Measurements from ENCODE around the gene RTTN. TPM values are rescaled to one million over a fixed set of nuclear protein-coding genes. Genes with fewer than 3 reads are reported as not detected.
A peak's percentile ranks its signal among the peaks of the same experiment; 100 is the strongest.
"Not testable (repeated sequence)": the region's sequence is repeated elsewhere in the genome, so short reads cannot be mapped to it uniquely, and the experiment has no call there.

The RTTN gene
- total RNA-seq (ENCODE audit: unreplicated experiment) = 21.0 TPM
- long read RNA-seq, partial matches to known transcripts = 2 of 2 reads
- long read RNA-seq, other reads (novel, unspliced or antisense) = 0 of 2 reads

- no peak for TF ChIP-seq CTCF (IDR thresholded peaks at IDR 0.05; ENCODE audit: partially characterized antibody, unreplicated experiment)
- peak within 1 kb of the TSS; percentile 99 for H3K27ac Mint-ChIP-seq (ENCODE audit: unreplicated experiment)
- peak; percentile 94 for DNase-seq
- H3K27me3 Mint-ChIP-seq (ENCODE audit: unreplicated experiment) = no peaks in the 10 kb centered on the region
- H3K36me3 Mint-ChIP-seq (ENCODE audit: unreplicated experiment) = no peaks in the 10 kb centered on the region
- peaks cover 8% of the 10 kb centered on the region for H3K9me3 Mint-ChIP-seq (ENCODE audit: unreplicated experiment)
- H3K4me3 Mint-ChIP-seq (ENCODE audit: unreplicated experiment) = peak within 1 kb of the TSS; percentile 100
- H3K4me1 Mint-ChIP-seq (ENCODE audit: low read depth, unreplicated experiment) = peaks cover 2% of the 10 kb centered on the region
Observed at GRCh38 chr18:70205421-70206397, at the start of gene RTTN. Gene RTTN, minus strand, starts transcription at chr18:70205687. Its CDS starts 29 bp downstream, at chr18:70205658.

GRCh38 chr18:70250781-70251180 lies 45.3 kb upstream of the RTTN start:
- TF ChIP-seq CTCF (IDR thresholded peaks at IDR 0.05; ENCODE audit: partially characterized antibody, unreplicated experiment) = no peak
- Mint-ChIP-seq H3K27ac (ENCODE audit: unreplicated experiment) (no peak overlapping the region), H3K4me1 (ENCODE audit: low read depth, unreplicated experiment) (peaks cover 5% of the 10 kb centered on the region), H3K27me3 (ENCODE audit: unreplicated experiment) (peaks cover 1% of the 10 kb centered on the region), H3K36me3 (ENCODE audit: unreplicated experiment) (no peaks in the 10 kb centered on the region), H3K9me3 (ENCODE audit: unreplicated experiment) (peaks cover 1% of the 10 kb centered on the region), H3K4me3 (ENCODE audit: unreplicated experiment) (no peak overlapping the region)
- DNase-seq = no peak

GRCh38 chr18:70249861-70250260 lies 44.4 kb upstream of the RTTN start:
- H3K4me1 Mint-ChIP-seq (ENCODE audit: low read depth, unreplicated experiment); H3K9me3 Mint-ChIP-seq (ENCODE audit: unreplicated experiment); H3K27me3 Mint-ChIP-seq (ENCODE audit: unreplicated experiment); H3K36me3 Mint-ChIP-seq (ENCODE audit: unreplicated experiment); DNase-seq; H3K27ac Mint-ChIP-seq (ENCODE audit: unreplicated experiment); H3K4me3 Mint-ChIP-seq (ENCODE audit: unreplicated experiment): not testable (repeated sequence)

- H3K27ac Mint-ChIP-seq (ENCODE audit: unreplicated experiment) = no peak overlapping the region
- no peaks in the 10 kb centered on the region for H3K36me3 Mint-ChIP-seq (ENCODE audit: unreplicated experiment)
- TF ChIP-seq CTCF (IDR thresholded peaks at IDR 0.05; ENCODE audit: partially characterized antibody, unreplicated experiment) = no peak
- H3K4me1 Mint-ChIP-seq (ENCODE audit: low read depth, unreplicated experiment) = peaks cover 7% of the 10 kb centered on the region
- peaks cover 1% of the 10 kb centered on the region for H3K27me3 Mint-ChIP-seq (ENCODE audit: unreplicated experiment)
- H3K4me3 Mint-ChIP-seq (ENCODE audit: unreplicated experiment) = no peak overlapping the region
- DNase-seq = no peak
- peaks cover 1% of the 10 kb centered on the region for H3K9me3 Mint-ChIP-seq (ENCODE audit: unreplicated experiment)
Observed at GRCh38 chr18:70249118-70249517, 43.6 kb upstream of the RTTN start.

GRCh38 chr18:70246061-70246466 lies 40.6 kb upstream of the RTTN start:
- Mint-ChIP-seq H3K9me3 (ENCODE audit: unreplicated experiment) (peaks cover 1% of the 10 kb centered on the region), H3K27me3 (ENCODE audit: unreplicated experiment) (no peaks in the 10 kb centered on the region), H3K27ac (ENCODE audit: unreplicated experiment) (no peak overlapping the region), H3K4me3 (ENCODE audit: unreplicated experiment) (no peak overlapping the region), H3K36me3 (ENCODE audit: unreplicated experiment) (no peaks in the 10 kb centered on the region), H3K4me1 (ENCODE audit: low read depth, unreplicated experiment) (peaks cover 7% of the 10 kb centered on the region)
- DNase-seq = no peak
- TF ChIP-seq CTCF (IDR thresholded peaks at IDR 0.05; ENCODE audit: partially characterized antibody, unreplicated experiment) = no peak

All from glutamatergic neuron (in vitro differentiated cells).